HepG2 (cell line): Measurements from ENCODE around the gene SLC27A2. TPM values are rescaled to one million over a fixed set of nuclear protein-coding genes. Genes with fewer than 3 reads are reported as not detected.

Experiments
- ARHGAP35 ChIP-seq: sonication (generic); formaldehyde crosslinking; IDR thresholded peaks from 2 replicates; pipeline ENCODE4 v1.9.0; 2022; ENCODE audit warnings: mild to moderate bottlenecking, inconsistent platforms, moderate library complexity, missing genetic modification reagents, borderline replicate concordance
- CCAR2 ChIP-seq: fragments of 200-400 bp; formaldehyde crosslinking; optimal IDR thresholded peaks from 2 replicates; pipeline ENCODE3; 2018; ENCODE audit warnings: low read depth, mild to moderate bottlenecking, low read length, moderate library complexity
- DNMT3B ChIP-seq: conservative IDR thresholded peaks from 2 replicates; pipeline ENCODE4 v1.6.1; 2016; ENCODE audit warnings: missing biosample characterization, control low read depth
- FOXA1 ChIP-seq, 2 experiments: fragments of 450-650 bp in 1 of 2; sonication (generic) in 1 of 2; formaldehyde crosslinking in 1 of 2; IDR thresholded peaks; 2 replicates each; pipeline versions ENCODE4 v1.4.0 to v1.6.1; 2016 to 2020; ENCODE audit warnings: missing genetic modification reagents in 1 of 2
- FOXO1 ChIP-seq: sonication (generic); formaldehyde crosslinking; IDR thresholded peaks from 2 replicates; pipeline ENCODE4 v1.4.0; 2020; ENCODE audit warnings: missing genetic modification reagents
- KLF15 ChIP-seq: sonication (generic); formaldehyde crosslinking; IDR thresholded peaks from 2 replicates; pipeline ENCODE4 v1.8.1; 2023; ENCODE audit warnings: borderline replicate concordance, mild to moderate bottlenecking, inconsistent platforms, missing genetic modification reagents, mixed read lengths
- POGZ ChIP-seq: sonication (generic); formaldehyde crosslinking; IDR thresholded peaks from 2 replicates; pipeline ENCODE4 v1.4.0; 2020; ENCODE audit warnings: mild to moderate bottlenecking, missing genetic modification reagents
- RAD21 ChIP-seq: fragments of 450-650 bp; formaldehyde crosslinking; IDR thresholded peaks from 2 replicates; pipeline ENCODE4 v1.5.0; 2020; ENCODE audit warnings: mild to moderate bottlenecking
- SCMH1 ChIP-seq: sonication (generic); formaldehyde crosslinking; IDR thresholded peaks from 2 replicates; pipeline ENCODE4 v1.9.0; 2021; ENCODE audit warnings: missing genetic modification reagents, mild to moderate bottlenecking, borderline replicate concordance
- SMAD9 ChIP-seq: sonication (generic); formaldehyde crosslinking; IDR thresholded peaks from 2 replicates; pipeline ENCODE4 v1.5.1; 2020; ENCODE audit warnings: mild to moderate bottlenecking, missing genetic modification reagents
- TGIF2 ChIP-seq: IDR thresholded peaks from 2 replicates; pipeline ENCODE4 v1.6.1; 2016; ENCODE audit warnings: control low read depth, missing compliant biosample characterization
- ZFP37 ChIP-seq: sonication (generic); formaldehyde crosslinking; IDR thresholded peaks from 2 replicates; pipeline ENCODE4 v1.4.0; 2020; ENCODE audit warnings: missing genetic modification reagents, borderline replicate concordance
- ZNF343 ChIP-seq: sonication (generic); formaldehyde crosslinking; IDR thresholded peaks from 2 replicates; pipeline ENCODE4 v1.4.0; 2020; ENCODE audit warnings: mild to moderate bottlenecking, missing genetic modification reagents
- ZSCAN31 ChIP-seq: sonication (generic); formaldehyde crosslinking; IDR thresholded peaks from 2 replicates; pipeline ENCODE4 v1.5.0; 2020; ENCODE audit warnings: low read depth, mild to moderate bottlenecking, missing genetic modification reagents
- polyA plus RNA-seq, 8 experiments: library from polyadenylated mRNA; depleted of rRNA in 3 of 8; stranded (reverse) in 7 of 8; unstranded in 1 of 8; fragments of >200 nt; fragmentation: Illumina TruSeq in 4 of 8; extraction: Trizol in 4 of 8; gene quantifications; 2 replicates each; pipeline versions ENCODE4 v1.2.1 to v1.2.3, GENCODE V29; 2011 to 2016; ENCODE audit warnings: low read depth in 4 of 8, missing spikeins in 1 of 8, mixed read lengths in 1 of 8; ENCODE audit not compliant: insufficient read depth in 1 of 8
- total RNA-seq, 5 experiments: library from RNA; depleted of rRNA; stranded (reverse); fragments of >200 nt; fragmentation: Illumina TruSeq; extraction: Trizol; gene quantifications; 2 replicates each; pipeline ENCODE4 v1.2.3, GENCODE V29; 2016; ENCODE audit warnings: low read depth in 1 of 5
- TF ChIP-seq, protein P1 (sequence below): sonication (generic); formaldehyde crosslinking; IDR thresholded peaks from 2 replicates; pipeline ENCODE4 v1.5.0; 2020; ENCODE audit warnings: missing genetic modification reagents
- TF ChIP-seq, protein P2 (sequence below): sonication (generic); formaldehyde crosslinking; IDR thresholded peaks from 2 replicates; pipeline ENCODE4 v1.4.0; 2020; ENCODE audit warnings: missing genetic modification reagents
- TF ChIP-seq, protein P3 (sequence below): sonication (generic); formaldehyde crosslinking; IDR thresholded peaks from 2 replicates; pipeline ENCODE4 v1.8.0; 2023; ENCODE audit warnings: mild to moderate bottlenecking, missing genetic modification reagents
- TF ChIP-seq, protein P4 (sequence below): sonication (generic); formaldehyde crosslinking; IDR thresholded peaks from 2 replicates; pipeline ENCODE4 v1.4.0; 2020; ENCODE audit warnings: mild to moderate bottlenecking, missing genetic modification reagents
- TF ChIP-seq, protein P5 (sequence below): IDR thresholded peaks from 2 replicates; pipeline ENCODE4 v1.6.1; 2016; ENCODE audit warnings: mild to moderate bottlenecking
- TF ChIP-seq, protein P6 (sequence below): sonication (generic); formaldehyde crosslinking; IDR thresholded peaks from 2 replicates; pipeline ENCODE4 v1.5.0; 2020; ENCODE audit warnings: mild to moderate bottlenecking, missing genetic modification reagents, borderline replicate concordance

Gene SLC27A2
- total and polyA plus RNA-seq, 2 of the 13 experiments (the other 11 are each of a cell fraction or from before 2014, with no cell fraction given) = 14.6 to 23.4 TPM

DNA sequence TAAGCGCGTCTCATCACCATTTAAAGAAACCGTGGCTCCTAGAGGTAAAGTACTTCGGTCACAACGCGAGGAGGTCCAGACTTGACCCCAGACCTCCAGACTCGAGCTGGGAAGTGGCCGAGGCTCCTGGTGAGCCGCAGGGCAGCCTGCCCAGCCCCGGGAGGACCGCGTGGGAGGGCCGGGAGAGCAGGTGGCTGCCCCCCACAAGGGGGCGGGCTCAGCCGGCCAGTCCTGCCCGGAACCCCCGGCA lies at the start of gene SLC27A2 (continued):
- TF ChIP-seq, protein P1, sequence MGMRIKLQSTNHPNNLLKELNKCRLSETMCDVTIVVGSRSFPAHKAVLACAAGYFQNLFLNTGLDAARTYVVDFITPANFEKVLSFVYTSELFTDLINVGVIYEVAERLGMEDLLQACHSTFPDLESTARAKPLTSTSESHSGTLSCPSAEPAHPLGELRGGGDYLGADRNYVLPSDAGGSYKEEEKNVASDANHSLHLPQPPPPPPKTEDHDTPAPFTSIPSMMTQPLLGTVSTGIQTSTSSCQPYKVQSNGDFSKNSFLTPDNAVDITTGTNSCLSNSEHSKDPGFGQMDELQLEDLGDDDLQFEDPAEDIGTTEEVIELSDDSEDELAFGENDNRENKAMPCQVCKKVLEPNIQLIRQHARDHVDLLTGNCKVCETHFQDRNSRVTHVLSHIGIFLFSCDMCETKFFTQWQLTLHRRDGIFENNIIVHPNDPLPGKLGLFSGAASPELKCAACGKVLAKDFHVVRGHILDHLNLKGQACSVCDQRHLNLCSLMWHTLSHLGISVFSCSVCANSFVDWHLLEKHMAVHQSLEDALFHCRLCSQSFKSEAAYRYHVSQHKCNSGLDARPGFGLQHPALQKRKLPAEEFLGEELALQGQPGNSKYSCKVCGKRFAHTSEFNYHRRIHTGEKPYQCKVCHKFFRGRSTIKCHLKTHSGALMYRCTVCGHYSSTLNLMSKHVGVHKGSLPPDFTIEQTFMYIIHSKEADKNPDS (CRISPR knock-in tag) = no peak
- TF ChIP-seq, protein P2, sequence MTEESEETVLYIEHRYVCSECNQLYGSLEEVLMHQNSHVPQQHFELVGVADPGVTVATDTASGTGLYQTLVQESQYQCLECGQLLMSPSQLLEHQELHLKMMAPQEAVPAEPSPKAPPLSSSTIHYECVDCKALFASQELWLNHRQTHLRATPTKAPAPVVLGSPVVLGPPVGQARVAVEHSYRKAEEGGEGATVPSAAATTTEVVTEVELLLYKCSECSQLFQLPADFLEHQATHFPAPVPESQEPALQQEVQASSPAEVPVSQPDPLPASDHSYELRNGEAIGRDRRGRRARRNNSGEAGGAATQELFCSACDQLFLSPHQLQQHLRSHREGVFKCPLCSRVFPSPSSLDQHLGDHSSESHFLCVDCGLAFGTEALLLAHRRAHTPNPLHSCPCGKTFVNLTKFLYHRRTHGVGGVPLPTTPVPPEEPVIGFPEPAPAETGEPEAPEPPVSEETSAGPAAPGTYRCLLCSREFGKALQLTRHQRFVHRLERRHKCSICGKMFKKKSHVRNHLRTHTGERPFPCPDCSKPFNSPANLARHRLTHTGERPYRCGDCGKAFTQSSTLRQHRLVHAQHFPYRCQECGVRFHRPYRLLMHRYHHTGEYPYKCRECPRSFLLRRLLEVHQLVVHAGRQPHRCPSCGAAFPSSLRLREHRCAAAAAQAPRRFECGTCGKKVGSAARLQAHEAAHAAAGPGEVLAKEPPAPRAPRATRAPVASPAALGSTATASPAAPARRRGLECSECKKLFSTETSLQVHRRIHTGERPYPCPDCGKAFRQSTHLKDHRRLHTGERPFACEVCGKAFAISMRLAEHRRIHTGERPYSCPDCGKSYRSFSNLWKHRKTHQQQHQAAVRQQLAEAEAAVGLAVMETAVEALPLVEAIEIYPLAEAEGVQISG (CRISPR knock-in tag) = 0 out of 2 replicates have a peak, but pooled peaks have one; percentile 85
- TF ChIP-seq ZNF343 (CRISPR knock-in tag) (no peak), TGIF2 (CRISPR knock-in tag) (0 out of 2 replicates have a peak, but pooled peaks have one; percentile 25), ZFP37 (CRISPR knock-in tag) (no peak; the same call in 1 of the 2 replicates), POGZ (CRISPR knock-in tag) (0 out of 2 replicates have a peak, but pooled peaks have one; percentile 20), SCMH1 (CRISPR knock-in tag) (no peak), CCAR2 (no peak), ZSCAN31 (CRISPR knock-in tag) (peak; percentile 63; the same call in 1 of the 2 replicates), KLF15 (CRISPR knock-in tag) (0 out of 2 replicates have a peak, but pooled peaks have one; percentile 83), FOXO1 (CRISPR knock-in tag) (no peak), ARHGAP35 (CRISPR knock-in tag) (no peak), FOXA1 (IDR thresholded peaks at IDR 0.05) (no peak), FOXA1 (CRISPR knock-in tag; IDR thresholded peaks at IDR 0.05) (no peak), RAD21 (CRISPR knock-in tag) (peak; percentile 84), DNMT3B (0 out of 2 replicates have a peak, but pooled peaks have one; percentile 44), SMAD9 (CRISPR knock-in tag) (peak; percentile 58; the same call in 1 of the 2 replicates)
- TF ChIP-seq, protein P3, sequence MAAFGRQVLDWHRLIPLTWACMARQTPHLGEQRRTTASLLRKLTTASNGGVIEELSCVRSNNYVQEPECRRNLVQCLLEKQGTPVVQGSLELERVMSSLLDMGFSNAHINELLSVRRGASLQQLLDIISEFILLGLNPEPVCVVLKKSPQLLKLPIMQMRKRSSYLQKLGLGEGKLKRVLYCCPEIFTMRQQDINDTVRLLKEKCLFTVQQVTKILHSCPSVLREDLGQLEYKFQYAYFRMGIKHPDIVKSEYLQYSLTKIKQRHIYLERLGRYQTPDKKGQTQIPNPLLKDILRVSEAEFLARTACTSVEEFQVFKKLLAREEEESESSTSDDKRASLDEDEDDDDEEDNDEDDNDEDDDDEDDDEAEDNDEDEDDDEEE (CRISPR knock-in tag) = peak; percentile 37; the same call in 1 of the 2 replicates
- TF ChIP-seq, protein P4, sequence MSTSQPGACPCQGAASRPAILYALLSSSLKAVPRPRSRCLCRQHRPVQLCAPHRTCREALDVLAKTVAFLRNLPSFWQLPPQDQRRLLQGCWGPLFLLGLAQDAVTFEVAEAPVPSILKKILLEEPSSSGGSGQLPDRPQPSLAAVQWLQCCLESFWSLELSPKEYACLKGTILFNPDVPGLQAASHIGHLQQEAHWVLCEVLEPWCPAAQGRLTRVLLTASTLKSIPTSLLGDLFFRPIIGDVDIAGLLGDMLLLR = 0 out of 2 replicates have a peak, but pooled peaks have one; percentile 24
- TF ChIP-seq, protein P5, sequence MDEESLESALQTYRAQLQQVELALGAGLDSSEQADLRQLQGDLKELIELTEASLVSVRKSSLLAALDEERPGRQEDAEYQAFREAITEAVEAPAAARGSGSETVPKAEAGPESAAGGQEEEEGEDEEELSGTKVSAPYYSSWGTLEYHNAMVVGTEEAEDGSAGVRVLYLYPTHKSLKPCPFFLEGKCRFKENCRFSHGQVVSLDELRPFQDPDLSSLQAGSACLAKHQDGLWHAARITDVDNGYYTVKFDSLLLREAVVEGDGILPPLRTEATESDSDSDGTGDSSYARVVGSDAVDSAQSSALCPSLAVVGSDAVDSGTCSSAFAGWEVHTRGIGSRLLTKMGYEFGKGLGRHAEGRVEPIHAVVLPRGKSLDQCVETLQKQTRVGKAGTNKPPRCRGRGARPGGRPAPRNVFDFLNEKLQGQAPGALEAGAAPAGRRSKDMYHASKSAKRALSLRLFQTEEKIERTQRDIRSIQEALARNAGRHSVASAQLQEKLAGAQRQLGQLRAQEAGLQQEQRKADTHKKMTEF (CRISPR knock-in tag) = peak; percentile 37; the same call in 1 of the 2 replicates
- TF ChIP-seq, protein P6, sequence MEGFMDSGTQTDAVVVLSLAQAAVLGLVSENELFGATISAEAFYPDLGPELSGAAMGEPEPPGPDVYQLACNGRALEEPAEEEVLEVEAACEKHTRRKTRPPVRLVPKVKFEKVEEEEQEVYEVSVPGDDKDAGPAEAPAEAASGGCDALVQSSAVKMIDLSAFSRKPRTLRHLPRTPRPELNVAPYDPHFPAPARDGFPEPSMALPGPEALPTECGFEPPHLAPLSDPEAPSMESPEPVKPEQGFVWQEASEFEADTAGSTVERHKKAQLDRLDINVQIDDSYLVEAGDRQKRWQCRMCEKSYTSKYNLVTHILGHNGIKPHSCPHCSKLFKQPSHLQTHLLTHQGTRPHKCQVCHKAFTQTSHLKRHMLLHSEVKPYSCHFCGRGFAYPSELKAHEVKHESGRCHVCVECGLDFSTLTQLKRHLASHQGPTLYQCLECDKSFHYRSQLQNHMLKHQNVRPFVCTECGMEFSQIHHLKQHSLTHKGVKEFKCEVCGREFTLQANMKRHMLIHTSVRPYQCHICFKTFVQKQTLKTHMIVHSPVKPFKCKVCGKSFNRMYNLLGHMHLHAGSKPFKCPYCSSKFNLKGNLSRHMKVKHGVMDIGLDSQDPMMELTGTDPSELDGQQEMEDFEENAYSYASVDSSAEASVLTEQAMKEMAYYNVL (CRISPR knock-in tag) = no peak
